NCI-H748 (cell line): ENCODE data around the gene FAM241B.

Experiments used
- DNase-seq: peaks from one replicate; lab custom pipeline; 2025; ENCODE audit not compliant: unreplicated experiment; lab: John Stamatoyannopoulos, UW

FAM241B gene

DNA sequence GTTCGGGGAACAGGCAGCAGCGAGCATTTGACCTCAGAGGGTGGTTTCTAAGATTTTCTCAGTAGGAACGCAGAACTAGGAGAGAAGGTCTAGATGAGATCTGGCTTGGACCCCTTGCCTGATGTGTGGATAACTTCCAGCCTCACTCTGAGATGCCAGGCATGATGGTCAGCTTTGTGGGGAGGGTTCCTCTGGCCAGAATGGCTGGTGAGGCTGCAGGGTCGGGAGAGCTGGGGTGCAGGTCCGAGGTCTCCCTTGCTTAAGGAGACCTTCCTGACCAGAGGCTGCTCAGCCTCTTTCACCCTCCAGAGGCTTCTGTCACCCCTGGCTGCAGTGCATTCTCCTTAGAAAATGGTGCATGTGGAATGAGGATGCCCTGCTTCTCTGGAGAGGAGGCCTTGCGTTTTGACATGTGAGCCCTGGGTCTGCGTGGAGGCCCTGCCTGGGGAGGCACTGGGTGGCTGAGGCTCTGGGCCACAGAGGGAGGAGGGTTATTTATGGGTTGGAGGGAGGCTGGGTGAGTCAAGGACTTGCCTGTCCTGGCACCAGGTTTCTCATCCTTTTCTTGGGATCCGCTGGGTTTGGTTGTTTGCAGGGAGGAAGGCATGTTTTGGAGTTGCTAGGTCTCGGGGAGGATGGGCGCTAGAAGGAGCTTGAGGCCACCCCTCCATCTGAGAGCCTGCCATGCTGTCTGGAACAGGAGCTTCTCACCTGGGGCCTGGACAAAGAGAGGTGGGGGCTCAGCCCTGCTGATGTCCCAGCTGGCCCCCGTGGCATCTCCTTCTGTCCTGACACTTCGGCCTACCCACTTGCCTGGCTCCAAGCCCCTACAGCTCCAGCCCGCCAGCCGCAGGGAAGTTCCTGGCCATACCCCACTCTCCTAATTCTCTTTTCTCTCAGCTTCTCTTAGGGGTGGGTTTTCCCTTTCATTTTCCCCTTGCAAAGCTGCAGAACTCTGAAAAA is 3.9 kb downstream of the FAM241B start:
- no peak for DNase-seq

DNA sequence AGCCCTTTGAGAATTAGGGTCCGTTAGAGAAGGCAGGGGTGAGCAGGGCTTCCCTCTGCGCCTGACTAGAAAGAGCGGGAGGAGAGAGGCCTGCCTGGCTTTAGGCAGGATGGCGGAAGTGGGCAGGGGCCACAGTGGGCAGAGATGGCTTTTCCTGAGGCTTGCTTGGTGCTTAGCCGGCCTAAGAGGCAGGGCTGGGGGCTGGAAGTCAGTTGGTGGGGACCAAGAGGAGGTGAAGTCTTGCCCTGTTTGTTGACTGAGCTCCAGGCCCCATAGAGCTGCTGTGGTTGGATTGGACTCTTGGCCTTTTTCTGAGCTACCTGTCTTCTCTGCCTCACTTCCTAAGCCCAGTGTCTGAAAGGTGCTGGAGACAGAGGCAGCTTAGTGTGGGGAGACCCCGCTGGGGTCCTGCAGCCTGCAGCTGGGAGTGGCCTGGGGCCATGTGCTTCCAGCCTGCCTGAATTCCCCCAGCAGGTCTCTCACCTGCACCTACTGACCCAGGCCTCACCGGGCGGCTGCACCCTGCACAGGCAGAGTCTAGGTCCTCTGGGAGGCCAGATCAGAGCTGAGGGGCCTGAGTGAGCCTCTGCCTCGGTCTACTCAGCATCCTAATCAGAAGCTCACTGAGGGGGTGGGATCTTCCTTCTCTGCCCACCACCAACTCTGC is 4.8 kb downstream of the FAM241B start:
- DNase-seq = no peak

DNA sequence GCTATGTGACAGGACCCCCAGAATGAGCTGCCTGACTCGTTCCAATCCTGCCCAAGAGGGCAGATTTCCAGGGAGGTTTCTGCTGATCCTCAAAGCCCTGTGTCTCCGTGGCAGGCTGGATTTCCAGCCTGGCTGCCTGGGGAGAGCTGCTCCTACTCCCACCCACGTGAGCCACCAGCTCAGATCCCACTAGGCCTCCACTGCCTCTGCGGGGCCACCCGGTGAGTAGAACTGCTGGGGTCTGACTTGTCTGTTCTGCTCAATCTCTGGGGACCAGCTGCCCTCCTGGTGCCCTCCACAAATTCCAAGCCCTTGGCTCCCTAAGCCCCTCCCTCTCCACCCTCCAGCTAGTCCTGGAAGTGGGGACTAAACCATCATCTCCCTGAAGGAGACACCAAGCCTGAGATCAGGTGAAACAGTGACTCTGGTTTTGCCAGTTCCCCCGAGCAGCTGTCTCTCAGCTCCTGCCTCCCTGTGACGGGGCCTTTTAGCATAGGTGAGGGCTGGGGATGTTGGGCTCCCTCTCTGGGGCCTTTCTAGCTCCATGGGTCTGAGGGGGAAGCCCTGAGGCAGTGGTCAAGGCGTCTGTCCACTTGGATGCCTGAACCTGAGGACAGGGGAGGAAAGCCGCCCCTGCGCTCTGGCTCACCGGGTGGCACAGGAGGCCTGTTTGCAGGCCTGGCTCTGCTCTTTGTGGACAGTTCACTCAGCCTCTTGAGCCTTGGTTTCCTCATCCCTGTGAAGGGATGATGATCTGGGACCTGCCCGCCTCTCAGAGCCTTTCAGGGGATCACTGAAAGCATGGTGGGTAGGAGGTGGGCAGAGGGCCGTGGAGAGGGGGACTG is 5.6 kb downstream of the FAM241B start:
- DNase-seq = no peak

DNA sequence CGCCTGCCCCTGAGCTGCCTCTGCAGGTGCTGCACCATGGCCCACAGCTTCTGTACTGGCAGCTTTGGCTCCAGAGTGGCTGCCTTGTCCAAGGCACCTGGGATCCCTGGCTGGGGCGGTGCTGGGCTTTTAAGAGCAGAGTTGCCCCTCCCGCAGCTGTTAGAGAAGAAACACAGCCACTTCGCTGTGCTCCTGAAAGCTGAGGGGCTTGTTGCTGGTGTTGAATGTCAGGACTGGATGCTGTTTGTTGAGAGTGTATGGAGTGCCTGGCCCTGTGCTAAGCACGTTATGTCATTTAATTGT is 6.2 kb downstream of the FAM241B start:
- no peak for DNase-seq

DNA sequence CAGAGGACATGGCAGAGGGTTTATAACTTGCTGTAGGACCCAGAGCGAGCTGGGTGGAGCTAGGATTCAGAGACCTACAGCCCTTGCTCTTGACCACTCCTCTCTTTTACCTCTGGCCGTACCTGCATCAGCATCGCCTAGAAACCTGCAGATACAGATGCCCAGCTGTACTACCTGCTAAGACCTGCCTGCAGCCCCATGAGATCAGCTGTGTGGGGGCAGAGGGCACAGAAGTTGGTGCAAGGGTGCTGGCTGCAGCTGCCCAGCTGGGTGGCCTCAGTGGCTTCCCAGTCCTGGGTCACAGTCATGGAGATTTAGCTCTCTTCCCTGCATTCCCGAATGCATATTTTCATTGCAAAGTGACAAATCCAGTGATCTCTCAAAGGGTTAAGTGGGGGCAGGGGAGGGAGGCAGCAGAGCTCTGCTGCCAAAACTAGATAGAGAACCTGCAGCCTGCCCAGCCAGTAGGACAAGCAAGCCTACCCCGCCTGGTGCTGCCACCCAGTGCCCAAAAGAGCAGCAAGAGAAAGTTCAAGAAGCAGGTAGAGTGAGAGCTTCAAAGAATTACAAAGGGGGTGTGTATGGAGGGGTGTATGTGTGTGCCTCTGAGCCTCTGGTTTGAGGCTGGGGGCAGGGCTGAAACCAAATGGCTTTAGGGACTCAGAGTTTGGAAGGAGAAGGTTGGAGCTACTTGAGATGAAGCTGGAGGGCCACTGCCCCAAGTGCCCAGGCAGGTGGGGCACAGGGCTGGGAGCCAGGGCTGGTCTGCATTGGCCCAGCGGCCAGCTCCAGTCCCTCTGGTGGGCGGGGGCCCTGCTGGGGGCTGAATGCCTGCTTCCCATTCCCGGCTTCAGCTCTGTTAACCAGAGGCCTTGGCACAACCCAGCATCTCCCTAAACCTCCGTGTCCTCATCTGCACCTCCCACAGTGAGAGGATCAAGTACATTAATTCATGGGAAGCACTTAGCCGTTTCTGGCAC is 6.9 kb downstream of the FAM241B start:
- peak; percentile 59 for DNase-seq

DNA sequence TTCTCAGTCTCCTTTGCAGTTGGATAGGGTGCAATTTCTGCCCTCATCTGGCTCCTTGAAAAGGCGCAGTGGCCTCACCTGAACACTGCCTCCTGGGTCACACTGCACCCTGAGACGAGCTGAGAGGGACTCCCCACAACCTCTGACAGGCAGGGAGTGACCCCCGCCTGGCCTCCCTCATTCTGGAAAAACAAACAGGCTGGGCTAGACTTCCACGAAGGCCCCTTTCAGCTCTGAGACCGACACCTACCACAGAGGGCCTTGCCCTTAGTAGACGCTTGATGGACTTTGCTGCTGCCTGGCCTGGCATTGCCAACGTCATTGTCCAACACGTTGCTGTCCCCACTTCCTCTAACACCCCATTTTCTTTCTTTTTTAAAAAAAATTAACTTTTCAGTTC is 8.6 kb downstream of the FAM241B start:
- no peak for DNase-seq

DNA sequence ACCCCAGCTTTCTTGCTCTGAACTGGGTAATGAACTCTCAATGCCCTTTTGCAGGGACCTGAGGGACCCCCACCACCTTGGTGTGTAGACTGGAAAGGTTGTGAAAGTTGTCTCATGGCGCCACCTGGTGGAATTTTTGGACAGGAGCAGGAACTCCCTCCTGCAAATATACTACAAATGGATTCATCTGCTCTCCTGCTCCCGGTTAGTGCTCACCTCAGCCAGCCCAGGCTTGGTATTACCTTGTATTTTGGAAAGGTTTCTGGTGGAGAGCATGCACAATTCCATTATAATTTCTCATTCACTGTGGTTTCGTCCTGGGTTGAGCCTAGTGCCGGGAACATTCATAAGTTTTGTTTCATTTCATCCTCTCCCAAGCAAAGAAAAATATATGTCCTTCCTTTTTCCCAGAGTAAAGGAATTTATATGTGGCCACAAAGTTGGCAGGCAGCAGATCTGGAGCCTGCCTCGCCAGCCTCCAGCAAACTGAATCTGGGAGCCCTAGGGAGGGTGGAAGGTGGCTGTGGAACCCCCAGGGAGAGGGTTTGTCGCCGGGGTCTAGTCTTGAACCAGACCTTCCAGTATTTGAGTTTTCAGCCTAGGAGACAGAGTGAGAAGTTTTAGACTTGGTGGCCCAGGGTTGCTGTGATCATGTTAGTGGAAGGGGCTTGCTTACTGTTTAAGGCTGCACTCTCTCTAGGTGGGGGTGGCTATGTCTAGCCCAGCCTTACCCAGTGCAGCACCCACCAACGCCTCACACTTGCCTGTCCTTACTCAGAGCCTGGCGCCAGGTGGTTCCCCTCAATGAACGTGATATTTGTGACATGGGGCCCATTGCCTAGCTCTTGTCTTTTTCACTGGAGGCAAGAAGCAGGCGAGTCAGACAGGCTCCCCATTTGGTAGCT is 9.5 kb downstream of the FAM241B start:
- peak; percentile 53 for DNase-seq

DNA sequence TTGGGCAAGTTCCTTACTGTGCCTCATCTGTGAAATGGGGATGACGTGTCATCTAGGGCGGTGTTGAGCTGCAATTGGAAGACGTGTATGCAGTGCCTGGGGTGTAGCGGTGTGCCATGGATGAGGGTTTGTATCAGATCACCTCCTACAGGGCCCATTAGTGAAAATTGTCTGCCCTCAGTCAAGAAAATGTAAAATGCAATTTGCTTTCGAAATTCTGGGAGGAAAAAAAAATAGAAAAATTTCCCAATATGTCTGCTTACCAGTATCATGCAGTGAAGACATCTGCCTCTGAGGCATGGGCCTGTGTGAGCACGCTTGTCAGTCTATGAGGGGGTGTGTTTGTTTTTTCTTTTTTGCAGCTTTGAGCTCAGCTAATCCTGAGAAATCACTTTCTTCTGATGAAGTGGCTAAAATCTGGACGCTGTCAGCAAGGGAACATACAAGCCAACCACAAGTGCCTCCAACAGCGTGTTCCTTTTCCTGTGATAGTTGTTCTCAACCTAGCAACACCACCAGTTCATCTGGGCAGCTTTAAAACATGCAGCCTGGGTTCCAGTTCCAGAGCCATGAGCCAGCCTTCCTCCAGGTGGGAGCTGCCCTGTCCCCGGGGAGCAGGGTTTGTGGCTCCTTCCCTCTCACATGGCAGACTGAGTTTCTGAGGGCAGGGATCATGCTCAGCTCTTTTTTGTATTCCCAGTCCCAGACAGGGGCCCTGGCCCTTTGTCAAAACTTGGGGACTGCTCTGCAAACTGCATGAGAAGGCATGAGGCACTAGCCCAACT is 10.3 kb downstream of the FAM241B start:
- DNase-seq = no peak

DNA sequence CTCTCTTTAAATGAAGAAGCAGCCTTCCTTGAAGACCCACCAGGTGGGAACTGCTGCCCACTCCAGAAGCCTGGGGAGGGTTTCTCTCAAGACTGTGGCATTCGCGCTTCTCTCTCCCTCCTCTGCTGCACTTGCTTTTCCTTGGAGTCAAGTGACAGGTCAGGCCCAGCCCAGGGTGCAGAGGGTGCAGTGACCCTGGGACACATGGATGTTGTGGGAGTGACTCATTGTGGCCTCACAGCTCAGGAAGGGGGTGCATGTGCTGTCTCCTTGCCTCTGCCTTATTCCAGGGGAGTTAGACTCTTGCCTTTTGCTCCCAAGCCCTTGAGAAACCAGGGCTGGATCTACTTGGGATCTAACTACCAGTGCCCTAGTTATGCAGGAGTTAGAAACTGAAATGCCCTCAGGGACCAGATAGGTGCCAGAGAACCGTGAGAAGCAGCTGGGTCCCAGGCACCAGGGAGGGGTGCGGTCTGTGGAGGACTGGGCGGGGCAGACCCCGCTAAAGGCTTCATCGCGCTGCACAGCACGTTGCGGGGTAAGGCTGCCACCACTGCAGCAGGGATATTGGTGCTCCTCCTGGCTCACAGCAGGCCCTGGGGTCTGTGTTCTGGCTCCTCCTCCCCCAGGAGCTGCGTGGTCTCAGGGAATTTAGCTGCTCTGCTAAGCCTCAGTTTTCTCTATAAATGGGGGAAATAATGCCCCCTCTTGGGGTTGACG is 11.4 kb downstream of the FAM241B start:
- no peak for DNase-seq

DNA sequence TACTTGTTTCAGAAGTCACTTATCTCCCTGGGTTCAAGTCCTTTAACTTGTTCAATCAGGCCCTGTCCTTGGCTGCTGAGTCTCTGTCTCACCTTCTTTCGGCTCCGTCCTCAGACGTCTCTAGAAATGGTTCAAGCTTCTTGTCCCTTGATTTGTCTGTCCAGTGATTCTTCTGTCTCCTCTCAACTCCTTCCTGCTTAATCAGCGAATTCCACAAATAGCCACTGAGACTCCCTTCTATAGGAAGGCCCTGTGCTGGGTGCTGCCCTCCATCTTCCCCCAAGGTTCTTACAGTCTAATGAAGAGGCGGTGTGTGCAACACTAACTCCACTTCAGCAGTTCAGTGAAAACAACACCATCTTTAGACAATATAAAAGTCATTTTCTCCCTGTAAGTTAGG is 12.7 kb downstream of the FAM241B start:
- DNase-seq = no peak

DNA sequence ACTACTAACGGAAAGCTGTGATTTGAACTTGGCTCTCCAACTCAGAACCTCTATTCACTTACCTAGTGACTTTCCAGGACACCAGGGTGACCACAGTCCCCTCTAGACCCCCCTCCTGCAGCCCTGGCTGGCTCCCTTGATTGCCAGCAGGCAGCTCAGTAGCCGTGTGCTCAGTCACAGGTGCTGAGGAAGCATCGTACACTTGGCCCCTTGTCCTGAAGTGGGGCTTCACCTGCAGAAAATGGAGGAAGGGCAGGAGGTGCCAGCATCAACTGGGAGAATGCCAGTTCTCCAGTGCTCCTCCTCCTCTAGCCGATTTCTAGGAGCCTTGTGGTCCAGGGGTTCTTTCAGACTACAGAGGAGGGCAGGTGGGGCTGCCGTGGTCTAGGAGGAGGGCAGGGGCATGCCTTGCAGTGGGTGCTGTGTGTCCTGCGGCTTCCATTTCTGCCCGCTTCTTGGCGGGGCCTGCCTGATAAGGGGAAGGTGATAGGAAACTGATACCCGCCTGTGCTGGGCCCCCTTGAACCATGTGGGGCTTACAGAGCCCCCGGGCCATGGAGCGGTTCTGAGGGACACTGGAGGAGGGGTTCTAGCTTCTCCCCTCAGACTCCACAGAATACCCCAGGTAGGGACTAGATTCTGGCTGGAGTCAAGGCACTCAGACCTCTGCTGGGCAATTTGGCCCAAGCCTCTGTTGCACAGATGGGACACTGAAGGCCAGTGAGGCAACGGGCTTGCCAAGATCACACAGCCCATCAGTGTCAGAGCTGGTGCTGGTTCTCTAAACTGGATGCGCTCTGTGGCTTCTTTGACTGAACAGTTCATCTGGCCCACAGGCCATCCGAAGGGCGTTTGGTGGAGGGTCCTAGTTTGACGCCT is 14.0 kb downstream of the FAM241B start:
- DNase-seq = no peak

DNA sequence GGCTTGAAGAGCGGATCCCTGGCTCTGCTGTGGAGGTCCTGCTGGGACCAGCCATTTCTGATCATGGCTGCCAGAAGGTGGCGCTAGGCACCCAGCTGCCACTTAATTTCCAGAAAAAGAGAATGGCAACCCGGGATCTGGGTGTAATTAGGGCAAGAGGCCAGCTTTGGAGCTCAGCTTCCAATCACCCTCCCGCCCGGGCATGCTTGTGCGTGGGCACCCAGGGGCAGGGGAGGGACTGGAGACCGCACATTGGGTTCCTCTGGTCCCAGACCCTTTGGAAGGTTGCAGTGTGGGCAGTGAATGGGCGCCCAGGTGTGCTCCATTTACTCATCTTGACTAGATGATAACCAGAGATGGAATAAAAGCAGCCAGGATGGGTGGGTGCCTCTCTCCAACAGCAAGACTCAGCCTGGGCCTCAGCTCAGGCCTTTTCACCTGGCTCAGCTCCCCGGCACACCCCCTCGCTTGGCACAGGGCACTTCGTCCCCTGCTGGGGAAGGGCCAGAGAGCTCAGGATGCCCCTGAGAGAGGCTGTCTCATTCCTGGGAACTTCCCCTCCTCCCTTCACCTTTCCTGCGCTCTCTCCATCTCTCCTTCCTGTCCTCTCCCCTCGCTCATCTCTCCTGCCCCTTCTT is 14.7 kb downstream of the FAM241B start:
- DNase-seq = peak; percentile 60

DNA sequence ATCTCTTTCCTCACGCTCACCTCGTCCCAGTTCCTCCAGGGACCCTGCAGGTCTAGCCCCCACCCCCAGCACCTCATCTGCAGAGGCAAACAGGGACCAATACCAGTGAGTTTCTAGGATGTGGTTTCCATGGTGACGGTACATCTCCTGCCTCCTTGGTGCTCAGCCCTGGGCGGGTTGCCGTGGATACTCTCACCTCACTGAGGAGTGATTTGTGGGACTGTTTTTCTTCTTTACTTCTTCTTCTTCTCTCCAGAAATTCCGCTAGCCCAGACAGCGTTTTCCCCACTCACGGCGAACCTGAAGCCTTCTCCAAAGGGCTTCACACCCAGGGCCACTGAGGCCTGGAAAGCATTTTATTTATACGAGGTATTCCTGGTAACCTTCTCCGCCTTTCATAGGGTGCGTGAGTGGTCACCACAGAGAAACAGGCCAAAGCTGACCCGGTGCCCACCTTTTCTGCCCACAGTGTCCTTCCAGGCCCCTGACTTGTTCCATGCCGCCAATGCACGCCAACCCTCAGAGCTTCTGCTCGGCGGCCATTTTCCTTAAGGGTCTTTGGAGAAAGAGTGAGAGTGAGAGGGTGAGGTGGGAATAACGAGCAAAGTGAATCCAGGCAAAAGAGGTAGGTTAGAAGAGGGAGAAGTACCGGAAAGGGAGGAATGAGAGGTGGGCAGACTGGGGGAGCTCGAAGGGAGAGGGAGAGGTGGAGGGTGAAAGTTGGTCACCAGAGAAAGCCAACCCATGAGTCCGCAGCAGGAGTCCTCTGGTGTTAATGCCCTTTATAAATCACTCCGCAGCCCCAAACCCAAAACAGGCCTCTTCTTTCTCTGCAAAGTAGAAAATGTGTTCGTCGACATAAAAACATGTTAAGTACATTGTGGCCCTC is 15.5 kb downstream of the FAM241B start:
- peak; percentile 7 for DNase-seq

DNA sequence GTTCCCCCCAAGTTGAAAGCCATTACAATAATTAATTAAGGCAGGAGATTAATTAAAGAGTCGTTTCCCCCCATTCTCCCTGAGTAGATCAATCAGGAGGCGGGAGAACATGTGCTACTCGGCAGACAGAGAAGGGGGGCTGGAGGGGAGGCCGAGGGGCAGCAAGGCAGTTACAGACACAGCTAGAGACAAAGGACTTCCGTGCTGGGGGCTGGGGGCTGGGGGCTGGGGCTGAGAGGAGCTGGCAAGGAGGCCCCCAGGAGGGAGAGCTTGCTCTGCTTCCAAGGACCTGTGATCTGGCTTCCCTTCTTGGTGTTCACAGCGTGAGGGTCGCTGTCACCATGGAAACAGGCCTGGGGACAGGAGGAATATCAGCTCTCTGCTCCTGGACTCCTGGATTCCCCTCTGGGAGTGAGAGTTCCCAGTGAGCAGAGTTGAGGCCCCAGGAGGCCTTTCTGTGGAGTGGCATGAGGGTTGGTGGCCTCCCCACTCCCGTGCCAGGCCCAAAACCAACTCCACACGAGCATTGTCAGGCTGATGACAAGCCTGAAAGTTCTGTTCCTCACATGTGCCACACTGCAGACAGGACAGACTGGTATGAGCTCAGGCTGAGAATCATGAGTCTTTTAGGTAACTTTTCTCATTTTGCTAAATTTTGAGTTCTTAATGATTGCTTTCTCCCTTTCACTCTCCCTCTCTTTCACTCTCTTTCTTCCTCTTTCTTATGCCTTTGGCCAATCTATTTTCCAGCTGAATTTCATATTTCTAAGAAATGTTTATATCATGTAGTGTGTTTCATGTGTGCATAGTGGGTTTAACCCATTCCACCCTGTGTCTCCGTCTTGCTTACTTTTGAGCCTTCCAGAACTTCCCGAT is 16.4 kb downstream of the FAM241B start:
- peak; percentile 32 for DNase-seq

DNA sequence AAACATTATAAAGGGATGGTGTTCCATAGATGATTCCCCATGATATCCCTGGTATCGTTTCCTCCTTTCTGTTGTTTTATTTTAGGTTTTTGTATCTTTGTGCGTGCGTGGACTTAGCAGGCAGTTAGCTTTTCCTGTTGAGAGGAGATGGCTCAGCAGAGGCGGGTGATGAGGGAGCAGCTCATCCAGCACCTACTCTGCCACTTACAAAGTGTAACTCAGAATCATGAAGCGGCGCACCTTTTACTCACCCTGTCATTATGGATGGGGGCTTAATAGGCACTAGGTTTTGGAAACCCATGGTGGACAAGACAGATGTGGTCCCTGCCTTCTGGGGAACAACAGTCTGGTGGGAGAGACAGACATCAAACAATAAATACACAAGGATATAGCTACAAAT is 17.1 kb downstream of the FAM241B start:
- no peak for DNase-seq
